Uterus (tissue), 4 donors: ENCODE results near the gene RASD2. TPM values are rescaled to one million over a fixed set of nuclear protein-coding genes. Genes with fewer than 3 reads are reported as not detected.

Source experiments
- DNase-seq, 2 donors: peaks; one replicate each; pipeline ENCODE4 v3.0.0-alpha.2; 2019 to 2020
- H3K27ac ChIP-seq, 2 donors: fragments of 200-600 bp; sonication (generic); 1 replicate in 1 of 2; 2 replicates in 1 of 2; pipeline ENCODE4 v1.5.1; 2016 to 2018
- H3K27me3 ChIP-seq, 2 donors: fragments of 200-600 bp; sonication (generic); one replicate each; pipeline ENCODE4 v1.5.1; 2018 to 2019; ENCODE audit warnings: control low read depth in 1 of 2
- H3K36me3 ChIP-seq, 2 donors: fragments of 200-600 bp; sonication (generic); one replicate each; pipeline ENCODE4 v1.5.1; 2019; ENCODE audit warnings: control low read depth in 1 of 2
- H3K4me1 ChIP-seq, 2 donors: fragments of 200-600 bp; sonication (generic); one replicate each; pipeline ENCODE4 v1.5.1; 2018 to 2019; ENCODE audit warnings: control low read depth in 1 of 2
- H3K4me3 ChIP-seq, 2 donors: fragments of 200-600 bp; sonication (generic); 1 replicate in 1 of 2; 2 replicates in 1 of 2; pipeline ENCODE4 v1.5.1; 2018 to 2019; ENCODE audit warnings: mild to moderate bottlenecking in 1 of 2
- H3K9me3 ChIP-seq, 2 donors: fragments of 200-600 bp; sonication (generic); one replicate each; pipeline ENCODE4 v1.5.1; 2019; ENCODE audit warnings: control low read depth in 1 of 2
- CTCF ChIP-seq, 4 experiments: fragments of 200-600 bp in 2 of 4; fragments of 450-650 bp in 2 of 4; sonication (generic) in 2 of 4; IDR thresholded peaks; one replicate each; pipeline ENCODE4 v1.5.1; 2016 to 2019; ENCODE audit warnings: antibody characterized with exemption in 4 of 4, mild to moderate bottlenecking in 2 of 4, moderate library complexity in 1 of 4
- POLR2A ChIP-seq, 2 donors: fragments of 450-650 bp; IDR thresholded peaks; one replicate each; pipeline ENCODE4 v1.6.1; 2016; ENCODE audit warnings: antibody characterized with exemption in 2 of 2, mild to moderate bottlenecking in 1 of 2, moderate library complexity in 1 of 2
- intact Hi-C: fragments of 100-400 bp; cut with DNase I; formaldehyde crosslinking; loops from one replicate; pipeline ENCODE4 v1.15.1; 2023; ENCODE audit warnings: low total_unique reads
- total RNA-seq, 4 donors: library from RNA; depleted of rRNA in 3 of 4; stranded (reverse); fragments of >200 nt in 3 of 4; gene quantifications; one replicate each; pipeline versions ENCODE4 v1.1.0 to v1.2.4, GENCODE V29; 2014 to 2023
- donor health status: DM: yes; HTN: yes; CAD: no.

RASD2 gene
- total RNA-seq, 4 donors from 2014 or later, result 4.9 to 10.7 TPM; not detected in 2

DNA sequence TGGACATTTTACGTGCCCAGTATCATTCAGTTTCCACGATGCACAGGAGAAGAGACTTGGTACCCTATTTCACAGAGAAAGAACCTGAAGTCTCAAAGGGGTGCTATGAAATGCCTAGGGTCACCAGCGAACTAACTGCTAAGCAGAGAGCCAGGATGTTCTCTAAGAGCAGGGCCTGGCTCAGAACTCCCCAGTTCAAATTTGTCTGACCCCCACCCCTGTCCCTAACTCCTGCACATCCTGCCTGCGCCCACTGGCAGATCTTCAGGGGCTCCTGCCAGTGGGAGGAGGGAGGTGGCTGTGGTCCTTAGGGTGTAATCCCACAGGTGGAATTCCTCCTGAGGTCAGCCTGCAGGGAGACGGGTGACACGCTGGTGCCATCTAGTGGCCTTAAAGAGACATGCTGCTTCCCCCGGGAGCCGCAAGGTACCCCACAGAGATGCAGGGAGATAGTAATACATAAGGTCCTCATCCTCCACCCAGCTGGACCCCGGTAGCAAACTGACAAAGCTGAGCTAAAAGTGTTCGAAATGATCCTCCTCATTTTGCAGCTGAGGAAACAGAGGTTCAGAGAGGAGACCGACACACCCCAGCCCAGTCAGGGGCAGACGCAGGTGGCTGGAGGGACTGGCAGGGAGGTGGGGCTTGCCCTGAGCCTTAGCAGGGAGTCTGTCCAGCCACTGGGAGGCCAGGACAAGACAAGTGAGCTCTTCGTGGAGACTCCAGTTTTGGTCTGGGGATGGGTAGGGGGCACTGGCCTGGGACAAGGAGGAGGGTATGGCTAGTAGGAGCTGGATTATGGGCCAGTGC lies 42.4 kb downstream of the RASD2 start:
- Histone ChIP-seq H3K27ac (peak overlapping the region; percentile 1 to 59), H3K27me3 (no peaks in the 10 kb centered on the region), H3K4me1 (no peaks in the 10 kb centered on the region), H3K36me3 (no peaks in the 10 kb centered on the region), H3K9me3 (no peaks in the 10 kb centered on the region), H3K4me3 (no peak overlapping the region)
- TF ChIP-seq POLR2A (IDR thresholded peaks at IDR 0.05), result no peak
- TF ChIP-seq CTCF (IDR thresholded peaks at IDR 0.05), result peak; percentile 93 to 96 (median 94)
- intact Hi-C loops, result loop anchor here (2.0 to 5.0 kb wide), 2 partner anchors 151 to 232 kb away; no protein-coding TSS in a partner anchor
- peak; percentile 64 to 68 for DNase-seq

- no peaks in the 10 kb centered on the region for H3K36me3 ChIP-seq
- no peak for DNase-seq
- intact Hi-C loops, result no loop called here
- no peaks in the 10 kb centered on the region for H3K27me3 ChIP-seq
- no peaks in the 10 kb centered on the region for H3K9me3 ChIP-seq
- TF ChIP-seq CTCF (IDR thresholded peaks at IDR 0.05), result no peak
- no peaks in the 10 kb centered on the region for H3K4me1 ChIP-seq
- H3K4me3 ChIP-seq, result no peak overlapping the region
- no peak overlapping the region for H3K27ac ChIP-seq
These were observed 46.1 kb downstream of the RASD2 start for GRCh38 chr22:35586771-35587170.

GRCh38 chr22:35587447-35587870 lies 46.8 kb downstream of the RASD2 start:
- H3K4me1 ChIP-seq, result peaks cover 0 to 4% of the 10 kb centered on the region in 2 donors
- no peaks in the 10 kb centered on the region for H3K9me3 ChIP-seq
- H3K36me3 ChIP-seq, result no peaks in the 10 kb centered on the region
- DNase-seq, result peak in 1 of 2 donors; percentile 48
- no peak overlapping the region for H3K4me3 ChIP-seq
- H3K27ac ChIP-seq, result peak overlapping the region in 1 of 2 donors; percentile 74
- no peaks in the 10 kb centered on the region for H3K27me3 ChIP-seq
- intact Hi-C loops, result no loop called here
- no peak for TF ChIP-seq CTCF (IDR thresholded peaks at IDR 0.05)
- TF ChIP-seq POLR2A (IDR thresholded peaks at IDR 0.05), result no peak

DNA sequence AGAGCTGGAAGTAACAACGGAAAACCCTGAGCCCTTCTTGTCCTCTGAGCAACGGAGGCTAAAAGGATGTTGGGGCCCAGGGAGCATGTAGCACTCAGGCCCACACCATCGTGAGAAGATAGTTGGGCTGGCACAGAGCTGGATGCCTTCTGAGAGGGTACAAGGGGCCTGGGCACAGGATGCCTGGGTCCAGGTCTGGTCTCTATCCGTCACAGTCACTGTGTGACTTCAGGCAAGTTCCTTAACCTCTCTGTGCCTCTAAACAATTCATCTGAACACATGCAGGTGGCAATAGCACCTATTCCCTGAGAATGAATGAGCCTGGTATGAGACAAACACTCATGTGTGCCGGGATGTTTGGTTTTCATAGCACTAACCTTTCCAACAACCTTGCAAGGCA lies 47.3 kb downstream of the RASD2 start:
- H3K9me3 ChIP-seq, result no peaks in the 10 kb centered on the region
- no peaks in the 10 kb centered on the region for H3K36me3 ChIP-seq
- intact Hi-C loops, result no loop called here
- peak overlapping the region in 1 of 2 donors; percentile 74 for H3K27ac ChIP-seq
- peaks cover 0 to 8% of the 10 kb centered on the region in 2 donors for H3K4me1 ChIP-seq
- H3K4me3 ChIP-seq, result no peak overlapping the region
- TF ChIP-seq POLR2A (IDR thresholded peaks at IDR 0.05), result no peak
- no peak for TF ChIP-seq CTCF (IDR thresholded peaks at IDR 0.05)
- DNase-seq, result no peak
- no peaks in the 10 kb centered on the region for H3K27me3 ChIP-seq

GRCh38 chr22:35589071-35589755 lies 48.6 kb downstream of the RASD2 start:
- Histone ChIP-seq H3K27me3 (no peaks in the 10 kb centered on the region), H3K27ac (peak overlapping the region; percentile 58 to 74), H3K9me3 (no peaks in the 10 kb centered on the region), H3K4me1 (peaks cover 0 to 8% of the 10 kb centered on the region in 2 donors), H3K4me3 (no peak overlapping the region), H3K36me3 (no peaks in the 10 kb centered on the region)
- TF ChIP-seq CTCF (IDR thresholded peaks at IDR 0.05) (no peak), POLR2A (IDR thresholded peaks at IDR 0.05) (no peak)
- DNase-seq, result peak; percentile 79 to 88
- intact Hi-C loops, result no loop called here
